Measurements from ENCODE around the gene CECR2. TPM values are rescaled to one million over a fixed set of nuclear protein-coding genes. Genes with fewer than 3 reads are reported as not detected.

CECR2 gene
- polyA plus RNA-seq, 1 donor from 2014 or later, result 2.1 TPM

DNA sequence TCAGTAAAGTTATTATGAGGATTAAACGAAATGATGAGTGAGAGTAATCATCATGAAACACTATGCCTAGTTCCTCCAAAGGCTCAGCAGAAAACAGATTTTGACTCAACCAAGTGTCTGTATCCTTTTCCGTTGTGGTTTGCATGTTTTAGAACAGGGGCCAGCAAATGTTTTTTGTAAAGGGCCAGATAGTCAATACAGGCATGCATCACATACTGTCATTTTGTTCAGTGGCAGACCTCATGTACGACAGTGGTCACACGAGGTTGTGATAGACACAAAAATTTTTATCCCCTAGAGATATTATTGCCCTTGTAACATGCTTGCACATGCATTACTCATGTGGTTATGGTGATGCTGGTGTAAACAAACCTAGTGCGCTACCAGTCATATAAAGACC lies 112.2 kb downstream of the CECR2 start:
- no peaks in the 10 kb centered on the region for H3K79me2 ChIP-seq (replicated peaks; ENCODE audit: insufficient read depth, low read length)
- no peak overlapping the region for H3K4me3 ChIP-seq (ENCODE audit: low read length)
- H3K27ac ChIP-seq (ENCODE audit: low read length), result no peak overlapping the region
- H3K9ac ChIP-seq (ENCODE audit: low read length), result no peak overlapping the region
- H3K9me3 ChIP-seq (ENCODE audit: low read length), result no peaks in the 10 kb centered on the region
- no peaks in the 10 kb centered on the region for H3F3A ChIP-seq (ENCODE audit: insufficient read depth, low read length, poor library complexity, severe bottlenecking)
- no peak overlapping the region for H2AFZ ChIP-seq (ENCODE audit: low read depth, low read length)
- no peaks in the 10 kb centered on the region for H3K9me2 ChIP-seq (ENCODE audit: insufficient read depth, low read length)
- no peaks in the 10 kb centered on the region for H3K27me3 ChIP-seq (ENCODE audit: insufficient read depth, low read depth, low read length)
- H3K4me2 ChIP-seq (ENCODE audit: low read length), result no peak overlapping the region
- H3K36me3 ChIP-seq (ENCODE audit: insufficient read depth, low read length), result no peaks in the 10 kb centered on the region
- H4K20me1 ChIP-seq (ENCODE audit: insufficient read depth), result no peaks in the 10 kb centered on the region
- no peak for TF ChIP-seq RAD21 (conservative IDR thresholded peaks at IDR 0.05)
- no peak for TF ChIP-seq EZH2 (IDR thresholded peaks at IDR 0.05; ENCODE audit: borderline replicate concordance, insufficient read depth, low read length, poor library complexity, severe bottlenecking)

DNA sequence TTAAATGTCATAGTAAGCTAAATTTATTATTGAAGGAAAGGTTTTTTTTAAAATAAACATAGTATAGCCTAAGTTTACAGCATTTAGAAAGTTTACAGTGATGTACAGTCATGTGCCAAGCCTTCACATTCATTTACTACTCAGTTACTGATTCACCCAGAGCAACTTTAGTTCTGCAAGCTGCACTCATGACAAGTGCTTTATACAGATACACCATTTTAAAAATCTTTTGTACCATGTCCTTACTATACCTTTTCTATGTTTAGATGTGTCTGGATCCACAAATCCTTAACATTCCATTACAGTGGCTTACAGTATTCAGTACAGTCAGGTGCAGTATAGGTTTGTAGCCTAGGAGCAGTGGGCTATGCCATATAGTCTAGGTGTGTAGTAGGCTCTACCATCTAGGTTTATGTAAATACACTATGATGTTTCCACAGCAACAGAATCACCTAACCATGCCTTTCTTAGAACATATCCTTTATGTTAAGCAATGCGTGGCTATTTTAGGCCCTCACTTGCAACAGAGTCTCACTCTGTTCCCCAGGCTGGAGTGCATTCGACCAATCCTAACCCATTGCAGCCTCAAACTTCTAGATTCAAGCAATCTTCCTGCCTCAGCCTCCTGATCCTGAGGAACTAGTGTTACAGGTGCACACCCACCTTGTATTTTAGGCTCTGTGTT lies 114.6 kb downstream of the CECR2 start:
- no peak overlapping the region for H2AFZ ChIP-seq (ENCODE audit: low read depth, low read length)
- no peaks in the 10 kb centered on the region for H3K36me3 ChIP-seq (ENCODE audit: insufficient read depth, low read length)
- no peaks in the 10 kb centered on the region for H3K9me2 ChIP-seq (ENCODE audit: insufficient read depth, low read length)
- no peaks in the 10 kb centered on the region for H3K79me2 ChIP-seq (replicated peaks; ENCODE audit: insufficient read depth, low read length)
- no peak overlapping the region for H3K4me2 ChIP-seq (ENCODE audit: low read length)
- H3F3A ChIP-seq (ENCODE audit: insufficient read depth, low read length, poor library complexity, severe bottlenecking), result no peaks in the 10 kb centered on the region
- no peak overlapping the region for H3K9ac ChIP-seq (ENCODE audit: low read length)
- TF ChIP-seq, protein P1, sequence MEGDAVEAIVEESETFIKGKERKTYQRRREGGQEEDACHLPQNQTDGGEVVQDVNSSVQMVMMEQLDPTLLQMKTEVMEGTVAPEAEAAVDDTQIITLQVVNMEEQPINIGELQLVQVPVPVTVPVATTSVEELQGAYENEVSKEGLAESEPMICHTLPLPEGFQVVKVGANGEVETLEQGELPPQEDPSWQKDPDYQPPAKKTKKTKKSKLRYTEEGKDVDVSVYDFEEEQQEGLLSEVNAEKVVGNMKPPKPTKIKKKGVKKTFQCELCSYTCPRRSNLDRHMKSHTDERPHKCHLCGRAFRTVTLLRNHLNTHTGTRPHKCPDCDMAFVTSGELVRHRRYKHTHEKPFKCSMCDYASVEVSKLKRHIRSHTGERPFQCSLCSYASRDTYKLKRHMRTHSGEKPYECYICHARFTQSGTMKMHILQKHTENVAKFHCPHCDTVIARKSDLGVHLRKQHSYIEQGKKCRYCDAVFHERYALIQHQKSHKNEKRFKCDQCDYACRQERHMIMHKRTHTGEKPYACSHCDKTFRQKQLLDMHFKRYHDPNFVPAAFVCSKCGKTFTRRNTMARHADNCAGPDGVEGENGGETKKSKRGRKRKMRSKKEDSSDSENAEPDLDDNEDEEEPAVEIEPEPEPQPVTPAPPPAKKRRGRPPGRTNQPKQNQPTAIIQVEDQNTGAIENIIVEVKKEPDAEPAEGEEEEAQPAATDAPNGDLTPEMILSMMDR (IDR thresholded peaks at IDR 0.05; ENCODE audit: poor library complexity, severe bottlenecking), result no peak
- TF ChIP-seq EP300 (conservative IDR thresholded peaks at IDR 0.05; ENCODE audit: poor library complexity, severe bottlenecking), result no peak
- no peak for TF ChIP-seq POLR2AphosphoS5 (IDR thresholded peaks at IDR 0.05)
- H3K27me3 ChIP-seq (ENCODE audit: insufficient read depth, low read depth, low read length), result no peaks in the 10 kb centered on the region
- H4K20me1 ChIP-seq (ENCODE audit: insufficient read depth), result no peaks in the 10 kb centered on the region
- no peak overlapping the region for H3K27ac ChIP-seq (ENCODE audit: low read length)
- H3K4me3 ChIP-seq (ENCODE audit: low read length), result no peak overlapping the region
- no peaks in the 10 kb centered on the region for H3K9me3 ChIP-seq (ENCODE audit: low read length)

DNA sequence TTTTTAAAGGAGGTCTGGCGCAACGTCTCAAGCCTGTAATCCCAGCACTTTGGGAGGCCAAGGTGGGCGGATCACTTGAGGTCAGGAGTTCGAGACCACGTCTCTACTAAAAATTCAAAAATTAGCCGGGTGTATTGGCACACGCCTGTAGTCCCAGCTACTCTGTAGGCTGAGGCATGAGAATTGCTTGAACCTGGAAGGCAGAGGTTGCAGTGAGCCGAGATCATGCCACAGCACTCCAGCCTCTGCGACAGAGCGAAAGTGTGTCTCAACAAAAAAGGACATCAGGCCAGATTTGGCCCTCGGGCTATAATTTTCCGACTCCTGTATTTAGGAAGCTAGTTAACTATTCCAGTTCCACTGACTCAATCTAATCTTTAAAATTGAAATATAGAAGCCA lies 115.3 kb downstream of the CECR2 start:
- Histone ChIP-seq H4K20me1 (ENCODE audit: insufficient read depth) (no peaks in the 10 kb centered on the region), H3K27ac (ENCODE audit: low read length) (no peak overlapping the region), H3K36me3 (ENCODE audit: insufficient read depth, low read length) (no peaks in the 10 kb centered on the region), H3K79me2 (replicated peaks; ENCODE audit: insufficient read depth, low read length) (no peaks in the 10 kb centered on the region), H2AFZ (ENCODE audit: low read depth, low read length) (no peak overlapping the region), H3K4me3 (ENCODE audit: low read length) (no peak overlapping the region), H3F3A (ENCODE audit: insufficient read depth, low read length, poor library complexity, severe bottlenecking) (no peaks in the 10 kb centered on the region), H3K4me2 (ENCODE audit: low read length) (no peak overlapping the region), H3K9me2 (ENCODE audit: insufficient read depth, low read length) (no peaks in the 10 kb centered on the region), H3K9ac (ENCODE audit: low read length) (no peak overlapping the region), H3K27me3 (ENCODE audit: insufficient read depth, low read depth, low read length) (no peaks in the 10 kb centered on the region), H3K9me3 (ENCODE audit: low read length) (no peaks in the 10 kb centered on the region)
- TF ChIP-seq TAF1 (IDR thresholded peaks at IDR 0.05; ENCODE audit: low read depth), result no peak
- no peak for TF ChIP-seq RAD21 (conservative IDR thresholded peaks at IDR 0.05)
- no peak for TF ChIP-seq MXI1 (conservative IDR thresholded peaks at IDR 0.05; ENCODE audit: poor library complexity, severe bottlenecking)
- TF ChIP-seq, protein P2, sequence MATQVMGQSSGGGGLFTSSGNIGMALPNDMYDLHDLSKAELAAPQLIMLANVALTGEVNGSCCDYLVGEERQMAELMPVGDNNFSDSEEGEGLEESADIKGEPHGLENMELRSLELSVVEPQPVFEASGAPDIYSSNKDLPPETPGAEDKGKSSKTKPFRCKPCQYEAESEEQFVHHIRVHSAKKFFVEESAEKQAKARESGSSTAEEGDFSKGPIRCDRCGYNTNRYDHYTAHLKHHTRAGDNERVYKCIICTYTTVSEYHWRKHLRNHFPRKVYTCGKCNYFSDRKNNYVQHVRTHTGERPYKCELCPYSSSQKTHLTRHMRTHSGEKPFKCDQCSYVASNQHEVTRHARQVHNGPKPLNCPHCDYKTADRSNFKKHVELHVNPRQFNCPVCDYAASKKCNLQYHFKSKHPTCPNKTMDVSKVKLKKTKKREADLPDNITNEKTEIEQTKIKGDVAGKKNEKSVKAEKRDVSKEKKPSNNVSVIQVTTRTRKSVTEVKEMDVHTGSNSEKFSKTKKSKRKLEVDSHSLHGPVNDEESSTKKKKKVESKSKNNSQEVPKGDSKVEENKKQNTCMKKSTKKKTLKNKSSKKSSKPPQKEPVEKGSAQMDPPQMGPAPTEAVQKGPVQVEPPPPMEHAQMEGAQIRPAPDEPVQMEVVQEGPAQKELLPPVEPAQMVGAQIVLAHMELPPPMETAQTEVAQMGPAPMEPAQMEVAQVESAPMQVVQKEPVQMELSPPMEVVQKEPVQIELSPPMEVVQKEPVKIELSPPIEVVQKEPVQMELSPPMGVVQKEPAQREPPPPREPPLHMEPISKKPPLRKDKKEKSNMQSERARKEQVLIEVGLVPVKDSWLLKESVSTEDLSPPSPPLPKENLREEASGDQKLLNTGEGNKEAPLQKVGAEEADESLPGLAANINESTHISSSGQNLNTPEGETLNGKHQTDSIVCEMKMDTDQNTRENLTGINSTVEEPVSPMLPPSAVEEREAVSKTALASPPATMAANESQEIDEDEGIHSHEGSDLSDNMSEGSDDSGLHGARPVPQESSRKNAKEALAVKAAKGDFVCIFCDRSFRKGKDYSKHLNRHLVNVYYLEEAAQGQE (IDR thresholded peaks at IDR 0.05; ENCODE audit: borderline replicate concordance), result no peak
- TF ChIP-seq EP300 (conservative IDR thresholded peaks at IDR 0.05; ENCODE audit: poor library complexity, severe bottlenecking), result no peak
- TF ChIP-seq, protein P1 (IDR thresholded peaks at IDR 0.05; ENCODE audit: poor library complexity, severe bottlenecking), result no peak
- TF ChIP-seq EZH2 (IDR thresholded peaks at IDR 0.05; ENCODE audit: borderline replicate concordance, insufficient read depth, low read length, poor library complexity, severe bottlenecking), result no peak
- TF ChIP-seq POLR2AphosphoS5 (IDR thresholded peaks at IDR 0.05), result no peak
- TF ChIP-seq SMC3 (conservative IDR thresholded peaks at IDR 0.05; ENCODE audit: poor library complexity), result no peak
